ENCODE results near the gene ZBP1.

Gene ZBP1

DNA sequence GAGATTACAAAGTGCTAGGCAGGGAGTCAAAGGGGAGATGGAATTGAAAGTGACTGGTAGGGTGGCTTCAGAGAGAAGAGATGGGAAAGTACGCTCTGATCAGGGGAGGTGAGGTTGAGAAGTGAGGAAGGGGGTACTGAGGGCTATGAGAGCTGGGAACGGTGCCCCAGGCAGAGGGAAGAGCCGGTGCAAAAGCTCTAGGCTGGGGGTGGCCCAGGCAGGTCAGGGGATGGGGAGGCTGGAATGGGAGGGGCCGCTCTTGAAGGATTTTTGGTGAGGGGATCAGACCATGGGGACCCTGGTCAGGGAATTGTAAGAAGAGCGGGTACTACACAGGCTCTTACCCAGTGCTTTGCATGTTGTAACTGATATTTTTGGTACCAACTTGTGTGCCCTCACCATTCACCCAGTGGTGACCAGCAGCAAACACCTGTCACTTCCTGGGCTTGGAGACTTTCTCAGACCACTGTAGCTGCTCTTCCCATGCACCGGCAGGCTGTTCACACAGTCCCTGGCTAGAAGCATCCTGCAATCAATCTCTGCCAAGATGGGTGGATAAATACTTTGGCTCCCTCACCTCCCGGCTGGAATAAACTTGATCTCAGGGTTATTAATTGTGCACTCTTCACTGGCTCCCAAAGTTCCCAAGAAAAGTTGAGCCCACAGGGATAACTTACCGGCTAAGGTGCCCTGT, 35.3 kb downstream of the ZBP1 start:
- no peak for DNase-seq (ENCODE audit: low read depth)

DNA sequence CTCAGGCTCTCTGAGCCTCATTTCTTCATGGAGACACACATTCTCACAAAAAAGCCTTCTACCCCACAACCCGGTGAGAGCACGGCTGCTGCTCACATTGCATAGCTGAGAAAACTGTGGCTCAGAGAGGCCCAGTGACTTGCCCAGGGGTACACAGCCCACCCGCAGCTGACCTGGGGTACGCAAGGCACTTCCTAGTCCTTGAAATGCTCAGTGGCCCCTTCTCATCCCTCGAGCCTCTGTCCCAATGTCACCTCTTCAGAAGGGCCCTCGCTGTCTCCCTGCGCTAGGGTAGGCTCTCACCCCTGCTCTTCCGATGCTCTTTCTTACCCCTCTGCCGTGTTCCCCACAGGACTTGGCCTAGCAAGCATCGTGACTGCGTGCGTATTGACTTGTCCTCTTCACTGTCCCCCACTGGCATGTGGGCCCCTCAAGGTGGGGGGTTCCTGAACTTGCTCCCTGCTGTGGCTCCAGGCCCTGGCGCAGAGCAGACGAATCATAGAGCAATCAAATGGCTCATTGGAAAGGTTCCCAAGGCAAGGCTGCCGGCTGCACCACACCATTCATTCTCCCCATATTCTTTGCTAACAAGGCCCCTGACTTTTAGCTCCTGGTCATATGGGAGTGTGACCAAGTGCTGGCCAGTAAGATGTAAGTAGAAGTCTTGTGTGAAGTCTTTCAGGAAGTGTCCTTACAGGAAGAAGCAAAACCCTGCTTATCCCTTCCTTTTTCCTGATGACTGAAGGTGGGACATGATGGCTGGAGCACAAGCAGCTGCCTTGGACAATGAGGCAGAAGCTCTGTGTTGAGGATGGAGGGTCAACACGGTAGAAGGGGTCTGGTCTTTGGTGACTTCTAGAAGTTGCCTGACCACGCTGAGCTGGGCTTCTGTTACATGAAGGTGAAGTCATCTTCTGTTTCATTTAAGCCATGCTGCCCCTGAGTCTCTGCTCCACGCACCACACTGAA, 36.7 kb downstream of the ZBP1 start:
- no peak for DNase-seq (ENCODE audit: low read depth)

DNA sequence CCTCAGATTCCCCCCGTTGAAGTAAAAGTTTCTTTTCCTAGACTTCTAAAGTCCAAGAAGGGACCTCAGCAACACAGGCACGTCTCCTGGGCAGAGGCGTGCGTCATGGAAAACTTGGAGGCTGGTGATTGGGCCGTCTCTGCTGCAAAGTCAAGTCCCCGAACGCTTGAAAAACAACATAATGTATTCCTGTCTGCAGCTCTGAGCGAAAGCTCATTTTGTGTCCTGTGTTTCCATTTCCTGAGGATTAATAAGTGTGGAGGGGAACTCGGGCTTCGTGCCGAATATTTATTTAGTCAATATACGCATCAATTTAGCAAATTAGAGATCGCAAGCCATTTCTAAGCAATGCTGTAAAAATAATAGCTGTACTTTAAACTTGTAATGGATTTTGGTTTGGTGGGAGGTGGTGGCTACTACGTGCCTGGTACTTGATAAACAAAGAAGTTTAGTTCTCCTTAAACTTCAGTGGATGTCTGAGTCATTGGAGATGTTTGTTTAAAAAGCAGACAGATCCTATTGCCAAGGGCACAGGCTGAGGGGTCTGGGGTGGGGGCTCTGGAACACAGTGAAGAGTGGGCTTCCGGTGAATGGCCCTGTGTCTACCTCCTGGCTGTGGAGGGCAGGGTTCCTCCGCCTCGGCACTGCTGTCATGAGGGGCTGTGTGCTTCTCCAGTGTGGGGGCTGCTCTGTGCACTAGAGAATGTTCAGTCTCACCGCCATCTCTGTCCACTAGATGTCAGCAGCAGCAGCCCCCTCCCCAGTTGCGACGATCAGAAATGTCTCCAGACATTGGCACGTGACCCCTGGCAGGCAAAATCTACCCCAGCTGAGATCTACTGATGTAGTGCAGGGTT, 37.6 kb downstream of the ZBP1 start:
- DNase-seq (ENCODE audit: low read depth): no peak

DNA sequence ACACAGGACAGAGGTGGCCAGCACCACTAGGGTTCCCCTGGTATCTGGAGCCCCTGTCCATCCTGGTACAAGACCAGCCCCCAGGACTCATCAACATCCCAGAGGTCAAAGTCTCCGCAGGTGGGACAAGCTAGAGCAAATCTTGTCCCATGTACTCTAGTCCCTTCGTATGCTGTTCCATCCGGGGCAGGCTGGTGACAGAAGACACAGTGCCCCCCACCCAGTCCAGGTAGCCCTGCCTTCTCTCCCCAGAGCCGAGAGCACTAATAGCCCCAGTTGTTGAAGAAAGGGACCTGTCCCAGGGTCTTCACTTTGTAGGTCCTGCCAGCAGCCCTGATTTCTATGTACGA, 38.2 kb downstream of the ZBP1 start:
- no peak for DNase-seq (ENCODE audit: low read depth)

DNA sequence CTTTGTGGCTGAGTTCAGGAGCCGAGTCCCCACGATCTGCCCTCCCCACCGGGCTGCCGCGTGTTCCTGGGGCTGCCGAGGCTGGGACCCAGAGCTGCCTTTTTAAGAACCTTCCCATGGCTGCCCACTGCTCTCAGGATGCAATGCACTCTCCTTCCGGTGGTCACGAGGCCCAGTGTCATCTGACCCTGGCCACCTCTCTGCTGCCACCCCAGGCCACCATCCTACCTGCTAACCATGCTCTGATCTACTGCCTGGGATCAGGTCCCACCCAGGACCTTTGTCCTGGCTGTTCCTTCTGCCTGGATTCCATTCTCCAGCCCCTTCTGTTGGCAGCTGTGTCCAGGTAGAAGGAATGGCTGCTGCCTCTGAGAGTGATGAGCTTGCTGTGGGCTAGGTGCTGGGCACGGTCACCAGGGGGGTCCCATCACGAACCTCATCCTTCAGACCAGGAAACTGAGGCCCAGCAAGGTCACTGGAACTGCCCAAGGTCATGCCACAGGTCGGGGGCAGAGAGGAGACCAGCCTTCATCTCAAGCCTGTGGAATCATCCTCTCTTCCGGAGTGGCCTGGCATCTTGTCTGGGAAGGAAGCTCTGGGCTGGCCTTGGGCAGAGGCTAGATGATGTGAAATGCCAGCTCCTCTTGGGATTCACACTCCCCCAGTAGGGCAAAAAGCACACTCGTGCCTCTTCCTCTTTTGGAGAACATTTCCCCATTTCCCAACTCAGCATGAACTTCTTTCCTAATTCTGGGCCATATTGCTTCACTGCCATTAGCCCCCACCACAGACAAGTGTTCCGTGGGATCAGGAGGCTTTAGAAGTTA, 38.8 kb downstream of the ZBP1 start:
- DNase-seq (ENCODE audit: low read depth): no peak

DNA sequence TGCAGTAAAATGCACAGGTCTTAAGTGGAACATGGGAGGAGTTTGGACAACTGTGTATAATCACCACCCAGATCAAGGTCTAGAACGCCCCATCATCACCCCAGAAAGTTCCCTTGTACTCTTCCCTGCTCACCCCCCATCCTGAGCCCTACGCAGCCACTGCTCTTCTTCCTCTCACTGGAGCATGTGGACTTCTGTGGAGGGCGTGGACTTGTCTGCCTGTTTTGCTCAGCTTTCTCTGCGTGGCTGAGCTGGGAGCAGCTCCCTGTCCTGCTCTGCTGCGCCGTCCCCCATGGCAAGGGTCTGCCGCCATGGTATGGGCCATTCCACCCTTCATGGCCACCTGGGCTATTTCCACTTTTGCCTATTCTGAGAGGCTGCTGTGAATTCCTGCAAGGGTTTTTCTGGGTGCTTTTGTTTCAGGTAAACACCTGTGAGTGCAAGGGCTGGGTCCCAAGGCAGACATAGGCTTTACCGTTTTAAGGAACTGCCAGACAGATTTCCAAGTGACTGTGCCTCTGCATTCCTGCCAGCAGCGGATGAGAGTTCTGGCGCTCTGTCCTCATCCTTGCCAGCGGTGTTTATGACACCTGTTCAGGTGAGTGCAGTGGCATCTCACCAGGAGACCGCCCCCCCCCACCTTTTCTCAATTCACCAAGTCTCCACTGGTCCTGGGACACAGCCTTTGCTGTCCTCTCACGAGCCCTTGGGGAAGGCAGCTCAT, 39.6 kb downstream of the ZBP1 start:
- no peak for DNase-seq (ENCODE audit: low read depth)

DNA sequence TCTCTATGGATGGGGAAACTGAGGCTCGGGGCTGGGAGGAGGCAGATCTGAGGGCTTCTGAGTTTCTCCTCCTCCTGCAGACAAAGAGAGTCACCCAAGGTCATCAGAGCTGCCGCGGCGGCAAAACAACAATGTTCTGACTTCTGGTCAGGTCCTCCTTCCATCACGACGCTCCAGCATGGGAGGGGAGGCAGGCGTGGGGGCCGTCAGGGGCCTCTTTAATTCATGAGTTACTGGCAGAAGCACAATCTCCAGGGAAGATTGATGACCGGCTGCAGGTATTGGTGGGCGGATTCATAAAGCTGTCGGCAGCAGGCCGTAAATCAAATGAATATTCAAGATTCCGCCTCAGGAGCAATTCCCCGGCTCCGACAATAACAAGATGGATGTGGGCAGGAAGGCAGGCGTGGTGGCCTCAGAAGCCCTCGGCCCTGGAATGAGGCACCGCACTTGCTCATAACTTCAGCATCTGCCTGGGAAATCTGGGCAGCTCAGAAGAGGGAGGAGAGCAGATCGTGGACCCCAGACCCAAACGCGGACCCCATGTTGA, 40.3 kb downstream of the ZBP1 start:
- no peak for DNase-seq (ENCODE audit: low read depth)

DNA sequence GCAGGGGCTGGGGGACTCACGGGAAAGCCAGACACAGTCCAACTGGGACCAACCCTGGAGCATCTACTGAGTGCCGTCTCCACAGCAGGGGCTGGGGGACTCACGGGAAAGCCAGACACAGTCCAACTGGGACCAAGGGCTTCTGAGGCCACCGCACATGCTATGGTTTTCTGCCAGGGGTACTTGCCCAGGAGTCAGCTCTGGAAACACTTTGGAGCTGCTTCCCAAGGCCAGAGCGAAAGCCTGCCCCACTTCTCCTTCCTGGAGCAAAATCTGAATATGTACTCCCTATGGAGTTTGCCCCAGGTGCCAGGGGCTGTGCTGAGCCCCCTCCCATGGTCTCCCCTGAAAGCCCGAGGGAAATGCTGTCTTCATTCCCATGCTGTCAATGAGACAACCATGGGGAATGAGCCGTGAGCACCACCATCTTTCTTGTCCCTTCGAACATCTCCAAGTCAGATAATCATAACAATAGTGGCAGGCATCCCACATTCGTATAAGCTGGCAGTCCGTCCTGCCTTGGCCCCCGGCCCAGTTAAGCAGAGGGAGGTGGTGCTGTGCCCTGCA, 40.8 kb downstream of the ZBP1 start:
- DNase-seq (ENCODE audit: low read depth): no peak

DNA sequence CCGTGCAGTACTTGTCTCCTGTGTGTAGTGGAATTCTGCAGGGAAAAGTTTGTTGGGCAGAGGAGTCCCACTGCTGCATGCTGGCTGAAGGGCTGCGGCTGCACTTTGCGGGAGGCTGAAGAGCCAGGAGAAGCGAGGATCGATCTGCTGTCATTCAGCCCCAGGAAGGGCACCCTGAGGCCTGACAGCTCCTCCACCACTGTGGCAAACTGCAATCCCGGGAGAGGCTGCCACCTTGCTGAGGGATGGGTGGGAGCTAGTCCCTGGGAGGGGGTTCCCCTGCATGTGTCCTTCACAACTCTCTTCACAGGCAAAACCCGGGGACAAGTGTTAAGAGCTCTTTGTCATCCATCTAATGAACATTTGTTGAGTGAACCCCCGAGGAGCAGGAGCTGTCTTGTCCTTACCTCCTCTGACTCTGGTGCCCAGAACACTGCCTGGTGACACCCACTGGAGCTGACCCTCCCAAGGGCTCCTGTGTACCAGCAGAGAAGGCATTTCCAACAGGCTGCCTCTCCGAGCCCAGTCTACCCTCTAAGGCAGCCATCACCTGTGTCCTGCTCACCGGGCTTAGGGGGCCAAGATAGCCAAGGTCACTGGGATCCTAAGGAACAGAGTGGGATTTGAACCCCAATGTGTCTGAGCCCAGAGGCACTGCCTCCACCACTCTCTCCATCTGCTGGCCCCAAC, 41.6 kb downstream of the ZBP1 start:
- DNase-seq (ENCODE audit: low read depth): no peak

DNA sequence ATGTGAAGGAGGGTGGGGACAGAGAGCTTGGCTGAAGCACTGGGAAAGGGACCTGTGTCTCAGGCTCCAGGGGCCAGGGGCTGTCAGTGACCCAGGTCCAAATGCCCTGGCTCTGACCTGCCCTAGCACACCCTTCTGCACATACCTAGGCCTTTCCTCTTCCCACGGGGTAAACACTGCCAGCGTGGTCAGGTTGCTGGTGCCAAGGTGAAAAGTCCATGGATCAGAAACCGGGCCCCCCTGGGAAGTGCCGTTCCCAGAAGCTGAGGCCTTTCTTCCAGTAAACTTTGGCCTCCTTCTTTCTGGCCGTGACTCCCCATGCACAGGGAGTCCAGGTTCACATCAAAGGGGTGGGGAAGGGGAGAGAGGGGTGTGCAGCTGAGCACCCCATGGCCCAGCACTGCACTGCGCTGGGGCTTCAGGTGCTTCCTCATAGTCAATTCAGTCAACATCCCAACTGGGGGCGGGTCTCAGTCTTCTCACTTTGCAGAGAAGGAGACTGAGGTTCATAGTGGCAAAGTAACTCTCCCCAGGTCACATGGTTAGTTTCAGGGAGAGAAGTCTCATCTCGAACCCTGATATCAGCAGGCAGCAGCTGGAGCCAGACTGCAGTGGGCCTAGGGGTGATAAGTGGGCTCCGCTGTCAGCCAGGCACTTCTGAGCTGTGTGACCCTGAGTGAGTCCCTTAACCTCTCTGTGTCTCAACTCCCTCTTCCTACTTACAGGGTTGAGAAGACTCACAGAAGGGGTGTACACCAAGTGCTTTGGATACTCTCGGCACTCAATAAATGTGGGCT, 42.3 kb downstream of the ZBP1 start:
- no peak for DNase-seq (ENCODE audit: low read depth)

DNA sequence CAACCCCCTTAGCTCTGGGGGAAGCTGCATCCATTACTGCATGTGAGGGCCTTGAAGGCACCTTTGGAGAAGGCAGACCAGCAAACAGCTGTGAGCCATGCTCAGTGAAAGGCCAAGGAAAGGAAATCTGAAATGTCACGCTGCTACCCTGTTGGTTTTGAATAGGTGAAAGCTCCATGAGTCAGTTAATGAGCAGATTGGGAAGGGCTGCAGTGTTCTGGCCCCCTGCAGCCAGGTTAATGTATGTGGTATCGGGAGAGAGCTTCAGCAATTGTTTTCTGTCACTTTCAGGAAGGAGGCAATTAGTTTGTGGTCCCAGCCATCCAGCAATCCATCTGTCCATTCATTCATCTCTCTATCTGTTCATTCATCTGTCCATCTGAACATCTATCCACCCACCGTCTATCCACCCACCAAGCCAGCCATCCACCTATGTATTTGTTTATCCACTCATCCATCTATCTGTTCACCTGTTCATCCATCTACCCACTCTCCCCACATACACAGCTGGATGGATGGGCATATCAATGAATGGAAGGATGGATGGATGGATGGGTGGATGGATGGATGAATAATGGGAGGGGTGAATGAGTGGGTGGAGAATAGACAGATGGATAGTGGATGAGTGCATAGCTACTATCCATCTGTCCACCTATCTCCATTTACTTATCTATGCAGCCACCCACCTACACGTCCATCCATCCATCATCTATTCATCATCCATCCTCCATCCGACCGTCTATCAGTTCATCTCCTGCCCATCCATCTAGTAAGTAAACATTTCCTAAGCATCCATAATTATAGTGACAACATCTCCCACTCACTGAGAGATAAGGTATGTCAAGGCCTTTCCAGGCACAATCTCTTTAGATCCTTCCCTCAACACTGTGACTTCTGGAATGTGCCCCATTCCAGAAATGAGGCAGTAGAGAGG, 43.3 kb downstream of the ZBP1 start:
- no peak for DNase-seq (ENCODE audit: low read depth)

DNA sequence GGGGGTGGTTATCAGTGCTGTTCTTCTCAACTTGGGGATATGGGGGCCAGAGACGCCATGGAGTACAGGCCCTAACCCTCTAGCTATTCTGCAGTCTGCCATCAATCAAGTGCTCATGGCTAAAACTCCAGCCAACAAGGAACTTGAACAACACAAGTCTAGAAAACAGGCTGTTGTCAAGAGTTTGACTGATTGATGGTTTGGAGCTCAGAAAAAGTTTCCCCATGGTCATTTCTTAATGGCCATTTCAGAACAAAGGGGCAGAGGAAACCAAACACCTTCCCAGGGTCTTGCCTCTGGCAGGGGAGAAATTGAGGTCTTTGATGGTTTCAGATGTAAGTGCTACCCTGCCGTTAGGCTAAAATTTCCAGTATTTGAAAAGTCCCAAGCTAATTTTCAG, 44.2 kb downstream of the ZBP1 start:
- no peak for DNase-seq (ENCODE audit: low read depth)

DNA sequence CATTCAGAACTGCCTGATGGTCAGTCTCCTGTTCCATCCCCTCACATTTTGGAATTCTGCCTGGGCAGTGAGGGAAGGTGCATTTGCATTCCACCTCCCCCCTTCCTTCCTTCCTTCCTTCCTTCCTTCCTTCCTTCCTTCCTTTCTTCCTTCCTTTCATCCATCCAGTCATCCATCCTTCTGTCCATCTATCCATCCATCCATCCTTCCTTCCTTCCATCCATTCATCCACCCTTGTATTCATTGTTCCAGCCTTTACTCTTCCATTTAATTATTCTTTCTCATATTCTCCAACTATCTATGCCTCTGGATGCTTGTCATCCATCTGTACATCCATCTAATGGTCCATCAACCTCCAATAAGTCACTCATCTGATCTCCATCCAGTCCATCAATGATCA, 45.3 kb downstream of the ZBP1 start:
- DNase-seq (ENCODE audit: low read depth): no peak

DNA sequence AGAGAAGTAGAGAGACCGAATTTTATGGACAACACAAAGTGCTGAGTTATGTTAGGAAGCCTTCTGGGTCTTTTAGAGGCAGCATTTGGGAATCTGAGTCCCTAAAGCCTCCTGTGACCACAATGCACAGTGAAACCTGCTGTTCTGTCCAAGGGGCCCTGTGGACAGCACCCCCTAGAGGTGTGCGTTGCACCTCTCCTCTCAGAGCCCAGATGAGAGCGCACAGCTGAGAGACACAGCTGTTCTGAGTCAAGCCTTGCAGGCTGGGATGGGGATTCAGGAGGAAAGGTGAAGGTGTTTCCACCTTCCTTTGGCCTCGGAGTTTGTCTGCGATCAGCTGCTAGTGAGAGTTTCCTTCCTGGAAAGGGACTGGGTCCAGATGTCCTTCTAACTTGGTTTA, 46.3 kb downstream of the ZBP1 start:
- no peak for DNase-seq (ENCODE audit: low read depth)

DNA sequence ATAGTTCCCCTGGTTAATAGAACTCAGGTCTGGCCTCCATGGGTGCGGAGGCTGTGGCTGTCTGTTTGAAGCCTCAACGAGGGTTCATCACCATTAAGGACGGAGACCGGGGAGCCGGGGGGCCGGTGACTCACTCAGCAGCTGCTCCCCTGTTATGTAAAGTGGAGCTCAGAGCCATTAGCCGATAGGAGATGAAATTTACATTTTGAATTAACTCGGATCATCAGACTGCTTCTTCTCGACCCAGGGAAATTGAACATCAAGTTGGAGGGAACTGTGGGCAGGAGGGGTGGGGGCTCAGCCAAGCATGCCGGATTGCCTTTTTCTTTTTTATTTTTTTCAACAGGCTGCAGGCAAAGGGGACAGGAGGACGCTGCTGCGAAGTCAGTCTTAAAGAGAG, 47.0 kb downstream of the ZBP1 start:
- DNase-seq (ENCODE audit: low read depth): no peak

DNA sequence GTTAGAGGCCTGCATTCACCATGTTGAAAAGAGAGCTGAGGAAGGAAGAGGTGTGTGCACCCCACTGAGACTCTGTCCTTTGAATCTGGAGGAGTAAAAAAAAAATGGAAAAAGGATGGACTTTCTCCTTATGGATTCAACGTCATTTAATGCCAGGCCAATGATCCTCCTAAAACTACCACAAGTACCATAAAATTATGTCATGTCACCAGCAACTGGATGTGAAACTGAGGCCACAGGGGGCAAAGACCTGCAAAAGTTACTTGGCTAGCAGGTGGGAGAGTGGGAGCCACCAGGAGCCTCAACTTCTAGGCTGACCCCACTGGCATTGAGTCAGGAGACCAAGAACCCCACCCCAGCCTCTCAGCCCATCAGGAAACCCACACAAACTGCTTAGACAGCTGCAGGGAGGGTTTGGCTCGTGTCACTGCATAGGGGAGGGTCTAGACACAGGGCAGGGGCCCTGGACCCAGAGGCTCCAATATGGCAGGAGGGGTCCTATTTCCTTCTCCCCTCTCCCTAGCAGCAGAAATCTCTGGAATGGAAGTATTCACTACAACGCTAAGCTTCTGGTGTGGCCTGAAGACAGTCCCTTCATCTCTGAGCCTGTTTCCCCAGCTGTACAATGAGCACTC, 48.3 kb downstream of the ZBP1 start:
- DNase-seq (ENCODE audit: low read depth): no peak

DNA sequence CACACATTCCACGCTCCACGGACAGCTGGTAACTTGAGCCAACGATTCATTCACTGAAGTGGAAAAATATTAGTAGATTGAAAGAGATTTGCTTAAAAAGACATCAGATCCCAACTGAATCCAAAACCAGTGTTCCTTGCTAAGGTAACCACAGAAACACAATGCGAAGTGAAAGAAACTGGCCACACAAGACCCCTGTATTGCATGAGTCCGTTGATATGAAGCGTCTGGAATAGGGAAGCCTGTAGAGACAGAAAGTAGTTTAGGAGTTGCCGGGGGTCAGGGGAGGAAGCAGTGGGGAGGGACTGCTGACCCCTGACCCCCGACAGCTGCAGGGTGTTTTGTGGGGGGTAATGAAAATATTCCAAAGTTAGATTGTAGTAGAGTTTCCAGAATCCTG, 49.3 kb downstream of the ZBP1 start:
- no peak for DNase-seq (ENCODE audit: low read depth)

Measured in GM04504 (cell line).